Measurements from ENCODE around the gene HABP4. TPM values are rescaled to one million over a fixed set of nuclear protein-coding genes. Genes with fewer than 3 reads are reported as not detected.

HABP4 gene
- total RNA-seq, 1 experiment from 2014 or later, result 9.8 TPM

DNA sequence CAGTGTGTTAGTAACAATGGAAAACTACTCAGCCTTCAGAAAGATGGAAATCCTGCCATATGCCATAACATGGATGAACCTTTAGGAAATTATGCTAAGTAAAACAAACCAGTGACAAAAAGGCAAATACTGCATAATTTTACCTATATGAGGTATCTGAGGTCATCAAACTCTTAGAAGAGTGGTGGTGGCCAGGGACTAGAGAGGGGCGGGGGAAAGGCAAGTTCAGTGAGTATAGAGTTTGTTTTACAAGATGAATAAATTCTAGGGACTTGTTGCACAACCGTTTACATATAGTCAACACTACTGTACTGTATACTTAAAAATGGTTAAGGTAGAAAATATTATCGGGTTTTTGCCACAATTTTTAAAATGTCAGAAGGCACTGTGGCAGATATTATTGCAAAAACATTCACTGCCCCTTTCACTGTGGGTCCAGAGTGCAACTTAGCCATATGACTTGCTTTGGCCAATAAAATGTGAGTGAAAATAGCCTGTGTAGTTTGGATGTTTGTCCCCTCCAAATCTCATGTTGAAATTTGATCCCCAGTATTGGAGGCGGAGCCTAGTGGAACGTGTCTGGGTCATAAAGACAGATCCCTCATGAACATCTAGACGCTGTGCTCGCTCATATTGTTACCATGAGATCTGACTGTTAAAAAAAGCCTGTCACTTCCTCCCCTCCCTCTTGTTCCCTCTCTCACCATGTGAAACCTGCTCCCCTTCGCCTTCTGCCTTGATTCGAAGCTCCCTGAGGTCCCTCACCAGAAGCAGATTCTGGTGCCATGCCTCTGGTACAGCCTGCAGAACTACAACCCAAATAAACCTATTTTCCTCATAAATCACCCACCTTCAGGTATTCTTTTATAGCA lies 41.3 kb upstream of the HABP4 start:
- peak overlapping the region; percentile 76 for H3K27ac Mint-ChIP-seq
- no peak for TF ChIP-seq ZNF416 (CRISPR knock-in tag; IDR thresholded peaks at IDR 0.05)
- TF ChIP-seq, protein P1, sequence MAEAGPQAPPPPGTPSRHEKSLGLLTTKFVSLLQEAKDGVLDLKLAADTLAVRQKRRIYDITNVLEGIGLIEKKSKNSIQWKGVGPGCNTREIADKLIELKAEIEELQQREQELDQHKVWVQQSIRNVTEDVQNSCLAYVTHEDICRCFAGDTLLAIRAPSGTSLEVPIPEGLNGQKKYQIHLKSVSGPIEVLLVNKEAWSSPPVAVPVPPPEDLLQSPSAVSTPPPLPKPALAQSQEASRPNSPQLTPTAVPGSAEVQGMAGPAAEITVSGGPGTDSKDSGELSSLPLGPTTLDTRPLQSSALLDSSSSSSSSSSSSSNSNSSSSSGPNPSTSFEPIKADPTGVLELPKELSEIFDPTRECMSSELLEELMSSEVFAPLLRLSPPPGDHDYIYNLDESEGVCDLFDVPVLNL (CRISPR knock-in tag; IDR thresholded peaks at IDR 0.05; ENCODE audit: borderline replicate concordance, low read depth), result no peak
- TF ChIP-seq FOXJ3 (CRISPR knock-in tag; IDR thresholded peaks at IDR 0.05; ENCODE audit: borderline replicate concordance), result no peak
- no peak for TF ChIP-seq ZNF423 (CRISPR knock-in tag; IDR thresholded peaks at IDR 0.05)
- no peak for TF ChIP-seq ZNF219 (CRISPR knock-in tag; IDR thresholded peaks at IDR 0.05; ENCODE audit: borderline replicate concordance)
- no peak for TF ChIP-seq GRHL2 (CRISPR knock-in tag; IDR thresholded peaks at IDR 0.05; ENCODE audit: insufficient replicate concordance, severe bottlenecking)
- TF ChIP-seq, protein P2, sequence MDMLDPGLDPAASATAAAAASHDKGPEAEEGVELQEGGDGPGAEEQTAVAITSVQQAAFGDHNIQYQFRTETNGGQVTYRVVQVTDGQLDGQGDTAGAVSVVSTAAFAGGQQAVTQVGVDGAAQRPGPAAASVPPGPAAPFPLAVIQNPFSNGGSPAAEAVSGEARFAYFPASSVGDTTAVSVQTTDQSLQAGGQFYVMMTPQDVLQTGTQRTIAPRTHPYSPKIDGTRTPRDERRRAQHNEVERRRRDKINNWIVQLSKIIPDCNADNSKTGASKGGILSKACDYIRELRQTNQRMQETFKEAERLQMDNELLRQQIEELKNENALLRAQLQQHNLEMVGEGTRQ (CRISPR knock-in tag; IDR thresholded peaks at IDR 0.05), result no peak
- TF ChIP-seq CBFB (CRISPR knock-in tag; IDR thresholded peaks at IDR 0.05; ENCODE audit: low read depth), result no peak
- no peak for TF ChIP-seq GTF2I (CRISPR knock-in tag; conservative IDR thresholded peaks at IDR 0.05)
- no peak for TF ChIP-seq IRF2 (CRISPR knock-in tag; IDR thresholded peaks at IDR 0.05; ENCODE audit: borderline replicate concordance, low read depth)
- no peak for TF ChIP-seq SP1 (CRISPR knock-in tag; conservative IDR thresholded peaks at IDR 0.05)
- TF ChIP-seq TEAD4 (CRISPR knock-in tag; IDR thresholded peaks at IDR 0.05), result no peak
- TF ChIP-seq, protein P3, sequence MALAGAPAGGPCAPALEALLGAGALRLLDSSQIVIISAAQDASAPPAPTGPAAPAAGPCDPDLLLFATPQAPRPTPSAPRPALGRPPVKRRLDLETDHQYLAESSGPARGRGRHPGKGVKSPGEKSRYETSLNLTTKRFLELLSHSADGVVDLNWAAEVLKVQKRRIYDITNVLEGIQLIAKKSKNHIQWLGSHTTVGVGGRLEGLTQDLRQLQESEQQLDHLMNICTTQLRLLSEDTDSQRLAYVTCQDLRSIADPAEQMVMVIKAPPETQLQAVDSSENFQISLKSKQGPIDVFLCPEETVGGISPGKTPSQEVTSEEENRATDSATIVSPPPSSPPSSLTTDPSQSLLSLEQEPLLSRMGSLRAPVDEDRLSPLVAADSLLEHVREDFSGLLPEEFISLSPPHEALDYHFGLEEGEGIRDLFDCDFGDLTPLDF (CRISPR knock-in tag; IDR thresholded peaks at IDR 0.05), result no peak
- no peak for TF ChIP-seq ATF1 (CRISPR knock-in tag; IDR thresholded peaks at IDR 0.05)
- TF ChIP-seq, protein P4, sequence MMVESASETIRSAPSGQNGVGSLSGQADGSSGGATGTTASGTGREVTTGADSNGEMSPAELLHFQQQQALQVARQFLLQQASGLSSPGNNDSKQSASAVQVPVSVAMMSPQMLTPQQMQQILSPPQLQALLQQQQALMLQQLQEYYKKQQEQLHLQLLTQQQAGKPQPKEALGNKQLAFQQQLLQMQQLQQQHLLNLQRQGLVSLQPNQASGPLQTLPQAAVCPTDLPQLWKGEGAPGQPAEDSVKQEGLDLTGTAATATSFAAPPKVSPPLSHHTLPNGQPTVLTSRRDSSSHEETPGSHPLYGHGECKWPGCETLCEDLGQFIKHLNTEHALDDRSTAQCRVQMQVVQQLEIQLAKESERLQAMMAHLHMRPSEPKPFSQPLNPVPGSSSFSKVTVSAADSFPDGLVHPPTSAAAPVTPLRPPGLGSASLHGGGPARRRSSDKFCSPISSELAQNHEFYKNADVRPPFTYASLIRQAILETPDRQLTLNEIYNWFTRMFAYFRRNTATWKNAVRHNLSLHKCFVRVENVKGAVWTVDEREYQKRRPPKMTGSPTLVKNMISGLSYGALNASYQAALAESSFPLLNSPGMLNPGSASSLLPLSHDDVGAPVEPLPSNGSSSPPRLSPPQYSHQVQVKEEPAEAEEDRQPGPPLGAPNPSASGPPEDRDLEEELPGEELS (CRISPR knock-in tag; IDR thresholded peaks at IDR 0.05), result no peak
- no peak for TF ChIP-seq FOXP1 (CRISPR knock-in tag; IDR thresholded peaks at IDR 0.05; ENCODE audit: borderline replicate concordance)
- TF ChIP-seq NFATC4 (CRISPR knock-in tag; IDR thresholded peaks at IDR 0.05), result no peak
- TF ChIP-seq, protein P5, sequence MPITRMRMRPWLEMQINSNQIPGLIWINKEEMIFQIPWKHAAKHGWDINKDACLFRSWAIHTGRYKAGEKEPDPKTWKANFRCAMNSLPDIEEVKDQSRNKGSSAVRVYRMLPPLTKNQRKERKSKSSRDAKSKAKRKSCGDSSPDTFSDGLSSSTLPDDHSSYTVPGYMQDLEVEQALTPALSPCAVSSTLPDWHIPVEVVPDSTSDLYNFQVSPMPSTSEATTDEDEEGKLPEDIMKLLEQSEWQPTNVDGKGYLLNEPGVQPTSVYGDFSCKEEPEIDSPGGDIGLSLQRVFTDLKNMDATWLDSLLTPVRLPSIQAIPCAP (CRISPR knock-in tag; IDR thresholded peaks at IDR 0.05), result no peak
- TF ChIP-seq NFE2L1 (CRISPR knock-in tag; IDR thresholded peaks at IDR 0.05), result no peak
- TF ChIP-seq, protein P6, sequence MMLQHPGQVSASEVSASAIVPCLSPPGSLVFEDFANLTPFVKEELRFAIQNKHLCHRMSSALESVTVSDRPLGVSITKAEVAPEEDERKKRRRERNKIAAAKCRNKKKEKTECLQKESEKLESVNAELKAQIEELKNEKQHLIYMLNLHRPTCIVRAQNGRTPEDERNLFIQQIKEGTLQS (CRISPR knock-in tag; conservative IDR thresholded peaks at IDR 0.05), result no peak
- ChIA-PET POLR2A (interaction anchor here (0.6 kb wide), 1 partner anchor 98 kb away, joined by 4 read pairs; no protein-coding TSS in a partner anchor), CTCF (no interaction called here)
- H3K4me3 Mint-ChIP-seq, result peak overlapping the region; percentile 7; the same call in 1 of the 2 replicates
- no peaks in the 10 kb centered on the region for H3K27me3 Mint-ChIP-seq (ENCODE audit: low read depth)
- peaks cover 41% of the 10 kb centered on the region for H3K4me1 Mint-ChIP-seq
- no peaks in the 10 kb centered on the region for H3K9me3 Mint-ChIP-seq
- DNase-seq (ENCODE audit: low spot score) (no peak), ATAC-seq (no peak)
- H3K36me3 Mint-ChIP-seq, result peaks cover 3% of the 10 kb centered on the region; the same call in 1 of the 2 replicates
